Subcutaneous adipose tissue (tissue), 4 donors: ENCODE data around the gene IFT122. TPM values are rescaled to one million over a fixed set of nuclear protein-coding genes. Genes with fewer than 3 reads are reported as not detected.

ENCODE experiments used
- total RNA-seq, 4 donors: library from RNA; depleted of rRNA; stranded (reverse); fragments of >200 nt; gene quantifications; one replicate each; pipeline ENCODE4 v1.1.0, GENCODE V29; 2016
- TF ChIP-seq, protein P1 (sequence below): fragments of 450-650 bp; IDR thresholded peaks from one replicate; pipeline ENCODE4 v1.5.1; 2016; ENCODE audit warnings: low read depth, mild to moderate bottlenecking, control low read depth, antibody characterized with exemption, moderate library complexity

Gene IFT122
- total RNA-seq: 10 to 100 TPM; 26.4 to 57.3 (median 45.3) TPM

- TF ChIP-seq, protein P1, sequence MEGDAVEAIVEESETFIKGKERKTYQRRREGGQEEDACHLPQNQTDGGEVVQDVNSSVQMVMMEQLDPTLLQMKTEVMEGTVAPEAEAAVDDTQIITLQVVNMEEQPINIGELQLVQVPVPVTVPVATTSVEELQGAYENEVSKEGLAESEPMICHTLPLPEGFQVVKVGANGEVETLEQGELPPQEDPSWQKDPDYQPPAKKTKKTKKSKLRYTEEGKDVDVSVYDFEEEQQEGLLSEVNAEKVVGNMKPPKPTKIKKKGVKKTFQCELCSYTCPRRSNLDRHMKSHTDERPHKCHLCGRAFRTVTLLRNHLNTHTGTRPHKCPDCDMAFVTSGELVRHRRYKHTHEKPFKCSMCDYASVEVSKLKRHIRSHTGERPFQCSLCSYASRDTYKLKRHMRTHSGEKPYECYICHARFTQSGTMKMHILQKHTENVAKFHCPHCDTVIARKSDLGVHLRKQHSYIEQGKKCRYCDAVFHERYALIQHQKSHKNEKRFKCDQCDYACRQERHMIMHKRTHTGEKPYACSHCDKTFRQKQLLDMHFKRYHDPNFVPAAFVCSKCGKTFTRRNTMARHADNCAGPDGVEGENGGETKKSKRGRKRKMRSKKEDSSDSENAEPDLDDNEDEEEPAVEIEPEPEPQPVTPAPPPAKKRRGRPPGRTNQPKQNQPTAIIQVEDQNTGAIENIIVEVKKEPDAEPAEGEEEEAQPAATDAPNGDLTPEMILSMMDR: no peak
Observed at GRCh38 chr3:129439817-129440617, at the start of gene IFT122, which contains the start of gene MBD4. Gene IFT122 (plus strand): TSS chr3:129440224. CDS start chr3:129440331, 107 bp downstream. Gene MBD4 (minus strand): TSS chr3:129439948. CDS start chr3:129439833, 115 bp downstream.

DNA sequence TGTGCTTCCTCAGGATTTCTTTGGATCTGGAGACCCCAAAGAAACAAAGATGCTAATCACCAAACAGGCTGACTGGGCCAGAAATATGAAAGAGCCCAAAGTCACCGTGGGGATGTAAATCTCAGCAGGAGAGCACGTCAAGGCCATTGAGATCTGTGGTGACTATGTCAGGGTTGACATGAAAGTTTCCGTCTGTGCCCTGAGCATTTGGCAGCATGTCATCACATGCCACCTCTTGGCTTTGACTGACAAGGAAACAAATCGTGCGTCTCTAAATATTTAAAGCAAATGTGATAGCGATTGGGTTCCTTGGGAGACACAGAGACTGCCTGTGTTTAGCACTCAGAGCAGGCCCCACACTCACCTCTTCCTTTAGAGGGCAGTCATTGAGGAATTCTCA, 46.8 kb upstream of the IFT122 start:
- TF ChIP-seq, protein P1: no peak

- TF ChIP-seq, protein P1: no peak
Observed at GRCh38 chr3:129398803-129399144, 41.2 kb upstream of the IFT122 start.

- TF ChIP-seq, protein P1: no peak
Observed at GRCh38 chr3:129399145-129399894, 40.7 kb upstream of the IFT122 start.

- TF ChIP-seq, protein P1: no peak
Observed at GRCh38 chr3:129399895-129400357, 40.1 kb upstream of the IFT122 start.

DNA sequence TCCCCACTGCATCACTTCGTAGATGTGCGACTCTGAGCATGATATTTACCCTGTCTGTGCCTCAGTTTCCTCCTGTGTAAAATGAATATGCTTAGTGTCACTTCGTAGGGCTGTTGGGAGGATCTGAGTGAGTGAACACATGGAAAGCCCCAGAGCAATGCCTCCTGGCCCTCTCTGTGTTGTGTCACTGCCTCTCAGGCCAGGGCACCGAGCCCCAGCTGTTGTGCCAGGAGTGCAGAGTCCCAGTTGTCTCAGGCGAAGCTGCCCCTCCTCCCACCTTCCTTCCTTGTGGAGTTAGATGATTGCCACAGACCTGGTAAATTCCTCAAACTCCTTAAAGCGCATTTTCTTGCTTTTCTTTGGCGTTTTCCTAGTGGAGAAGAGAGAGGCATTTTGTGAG, 37.8 kb upstream of the IFT122 start:
- TF ChIP-seq, protein P1: no peak

DNA sequence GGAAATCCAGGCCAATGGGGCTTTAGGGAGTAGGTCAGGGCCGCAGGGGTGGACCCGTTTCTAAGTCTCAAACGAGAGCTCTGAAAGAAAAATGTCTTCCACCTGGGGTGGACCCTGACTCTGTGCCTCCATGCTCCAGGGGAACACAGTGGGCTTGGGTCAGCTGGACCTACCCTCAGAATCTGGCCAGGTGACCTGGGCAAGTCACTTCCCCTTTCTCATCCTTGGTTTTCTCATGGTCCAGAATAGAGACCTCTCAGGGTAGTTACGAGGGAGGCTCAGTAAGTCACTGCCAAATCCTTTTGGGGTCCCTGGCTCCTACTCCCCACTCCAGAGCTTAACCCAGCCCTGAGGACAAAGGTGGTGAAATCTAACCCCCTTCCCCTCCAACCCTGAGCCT, 37.4 kb upstream of the IFT122 start:
- TF ChIP-seq, protein P1: no peak
